HCT116 (cell line): Measurements from ENCODE around the gene DBR1. TPM values are rescaled to one million over a fixed set of nuclear protein-coding genes. Genes with fewer than 3 reads are reported as not detected.

Experiments
- ATAC-seq: fragments of 200-7000 bp; cut with Tn5 transposase; 2 replicates; pipeline ENCODE4 v1.9.1; 2020; ENCODE audit warnings: mild to moderate bottlenecking, moderate library complexity
- BruUV-seq: library from RNA; stranded (reverse); fragments of 400-500 nt; replicated peaks from 2 replicates; lab custom pipeline; 2021; lab: Mats Ljungman, UMichigan
- CTCF ChIA-PET: fragments of 300-600 bp; sonication (Branson Sonifier 250); formaldehyde crosslinking; loops from one replicate; lab custom pipeline; 2021; ENCODE audit warnings: antibody characterized with exemption; lab: Charles Lee
- POLR2A ChIA-PET: fragments of 300-600, 350-600 bp; sonication (Branson Sonifier 250); formaldehyde crosslinking; loops from one replicate; lab custom pipeline; 2021; ENCODE audit warnings: antibody characterized with exemption; lab: Charles Lee
- RAD21 ChIA-PET, 2 experiments: fragments of 300-600 bp; sonication (Branson Sonifier 250); formaldehyde crosslinking; loops; one replicate each; lab custom pipeline; 2023; ENCODE audit warnings: low total read pairs in 2 of 2; ENCODE audit not compliant: uncharacterized antibody in 2 of 2, unreplicated experiment in 2 of 2, low non-redundant PET in 1 of 2; lab: Charles Lee
- DNase-seq: peaks from one replicate; pipeline ENCODE4 v3.0.0-alpha.2; 2010; ENCODE audit warnings: low read depth, low spot score
- H2AFZ ChIP-seq: fragments of 200-600 bp; shearing (Covaris generic), sonication (generic); 2 replicates; pipeline ENCODE4 v1.6.1; 2017; ENCODE audit warnings: low read depth, mixed run types, mixed read lengths, antibody characterized with exemption, low read length; ENCODE audit not compliant: poor library complexity, severe bottlenecking
- H3K27ac ChIP-seq: 2 replicates; pipeline ENCODE4 v1.5.1; 2012; ENCODE audit warnings: low read depth, low read length
- H3K27me3 ChIP-seq: fragments of 200-600 bp; sonication (generic); 2 replicates; pipeline ENCODE4 v1.6.1; 2016; ENCODE audit warnings: mixed run types, low read length, mixed read lengths; ENCODE audit not compliant: insufficient read depth
- H3K36me3 ChIP-seq, 2 experiments: fragments of 200-500 bp in 1 of 2; fragments of 200-600 bp in 1 of 2; sonication (Bioruptor generic) in 1 of 2; sonication (generic) in 1 of 2; 2 replicates each; pipeline versions ENCODE4 v1.5.1 to v1.6.1; 2014 to 2016; ENCODE audit warnings: low read length in 2 of 2, inconsistent platforms in 1 of 2, mixed read lengths in 1 of 2, mixed run types in 1 of 2; ENCODE audit not compliant: insufficient read depth in 2 of 2, control insufficient read depth in 1 of 2
- H3K4me1 ChIP-seq, 2 experiments: fragments of 200-600 bp in 1 of 2; sonication (generic) in 1 of 2; 2 replicates each; pipeline versions ENCODE4 v1.5.1 to v1.6.1; 2012 to 2017; ENCODE audit warnings: low read length in 2 of 2, inconsistent platforms in 1 of 2, mild to moderate bottlenecking in 1 of 2, mixed read lengths in 1 of 2, mixed run types in 1 of 2, moderate library complexity in 1 of 2; ENCODE audit not compliant: insufficient read depth in 2 of 2, control insufficient read depth in 1 of 2
- H3K4me2 ChIP-seq: fragments of 200-600 bp; sonication (generic); 2 replicates; pipeline ENCODE4 v1.6.1; 2017; ENCODE audit warnings: mixed run types, low read length, mixed read lengths
- H3K4me3 ChIP-seq, 2 experiments: fragments of 200-600 bp in 1 of 2; sonication (generic) in 1 of 2; replicated peaks in 1 of 2; 2 replicates each; pipeline ENCODE4 v1.5.1; 2011 to 2016; ENCODE audit warnings: low read length in 2 of 2, control low read depth in 1 of 2, low read depth in 1 of 2, mild to moderate bottlenecking in 1 of 2, mixed read lengths in 1 of 2, mixed run types in 1 of 2
- H3K79me2 ChIP-seq: fragments of 200-600 bp; sonication (generic); 2 replicates; pipeline ENCODE4 v1.6.1; 2017; ENCODE audit warnings: mild to moderate bottlenecking, mixed run types, low read length, moderate library complexity, mixed read lengths; ENCODE audit not compliant: insufficient read depth
- H3K9ac ChIP-seq: fragments of 200-600 bp; sonication (generic); 2 replicates; pipeline ENCODE4 v1.6.1; 2016; ENCODE audit warnings: low read length, mixed read lengths
- H3K9me2 ChIP-seq: fragments of 200-600 bp; sonication (generic), shearing (Covaris generic); 2 replicates; pipeline ENCODE4 v1.6.1; 2017; ENCODE audit warnings: mixed run types, mild to moderate bottlenecking, moderate library complexity; ENCODE audit not compliant: insufficient read depth
- H3K9me3 ChIP-seq, 2 experiments: fragments of 200-500 bp in 1 of 2; fragments of 200-600 bp in 1 of 2; sonication (Bioruptor generic) in 1 of 2; sonication (generic) in 1 of 2; 2 replicates each; pipeline ENCODE4 v1.6.1; 2014 to 2017; ENCODE audit warnings: low read length in 2 of 2, mixed read lengths in 2 of 2, inconsistent platforms in 1 of 2, low read depth in 1 of 2, mild to moderate bottlenecking in 1 of 2, mixed run types in 1 of 2, moderate library complexity in 1 of 2; ENCODE audit not compliant: control insufficient read depth in 1 of 2, insufficient read depth in 1 of 2
- H4K20me1 ChIP-seq: fragments of 200-600 bp; sonication (generic), shearing (Covaris generic); 2 replicates; pipeline ENCODE4 v1.6.1; 2017; ENCODE audit warnings: mixed run types, mild to moderate bottlenecking, moderate library complexity; ENCODE audit not compliant: insufficient read depth
- EGR1 ChIP-seq: IDR thresholded peaks from 2 replicates; pipeline ENCODE4 v1.6.1; 2012; ENCODE audit warnings: low read depth
- ELF1 ChIP-seq: IDR thresholded peaks from 2 replicates; pipeline ENCODE4 v1.6.1; 2012; ENCODE audit warnings: low read depth, borderline replicate concordance
- EZH2 ChIP-seq: fragments of 200-600 bp; sonication (generic); IDR thresholded peaks from 2 replicates; pipeline ENCODE4 v1.6.1; 2017; ENCODE audit warnings: antibody characterized with exemption, mixed run types
- EZH2phosphoT487 ChIP-seq: fragments of 200-600 bp; IDR thresholded peaks from 2 replicates; pipeline ENCODE4 v1.6.1; 2018; ENCODE audit warnings: antibody characterized with exemption, borderline replicate concordance
- MAX ChIP-seq: IDR thresholded peaks from 2 replicates; pipeline ENCODE4 v1.6.1; 2012
- POLR2A ChIP-seq: IDR thresholded peaks from 2 replicates; pipeline ENCODE4 v1.7.0; 2011; ENCODE audit warnings: borderline replicate concordance; ENCODE audit not compliant: insufficient read depth, insufficient read length; ENCODE audit errors: extremely low read depth
- REST ChIP-seq: IDR thresholded peaks from 2 replicates; pipeline ENCODE4 v1.6.1; 2012; ENCODE audit warnings: low read depth
- TCF7L2 ChIP-seq: IDR thresholded peaks from 2 replicates; pipeline ENCODE4 v1.7.0; 2011; ENCODE audit warnings: borderline replicate concordance, inconsistent platforms; ENCODE audit not compliant: insufficient read depth, insufficient read length; ENCODE audit errors: extremely low read depth
- YY1 ChIP-seq: IDR thresholded peaks from 2 replicates; pipeline ENCODE4 v1.6.1; 2011; ENCODE audit warnings: low read length, low read depth, moderate library complexity, mild to moderate bottlenecking; ENCODE audit not compliant: insufficient replicate concordance; ENCODE audit errors: extremely low read depth
- ZBTB33 ChIP-seq: IDR thresholded peaks from 2 replicates; pipeline ENCODE4 v1.6.1; 2011; ENCODE audit warnings: mild to moderate bottlenecking, low read length, moderate library complexity; ENCODE audit not compliant: insufficient replicate concordance; ENCODE audit errors: extremely low read depth
- ZFX ChIP-seq: fragments of 450-650 bp; IDR thresholded peaks from 2 replicates; pipeline ENCODE4 v1.6.1; 2017
- intact Hi-C: fragments of 100-400 bp; cut with micrococcal nuclease; formaldehyde crosslinking; loops from 2 replicates; pipeline ENCODE4 v1.10.0; 2022
- total RNA-seq: library from RNA; stranded (reverse); gene quantifications from one replicate; pipeline ENCODE4 v1.2.1, GENCODE V29; 2021; ENCODE audit not compliant: unreplicated experiment
- TF ChIP-seq, protein P1 (sequence below): IDR thresholded peaks from 2 replicates; pipeline ENCODE4 v1.6.1; 2012

DBR1 gene
- total RNA-seq, 1 experiment from 2014 or later, result 21.6 TPM

- POLR2A ChIA-PET, result no interaction called here
- Histone ChIP-seq H3K4me2 (peak overlapping the region; percentile 25; the same call in 1 of the 2 replicates), H3K36me3 (no peaks in the 10 kb centered on the region), H3K9me2 (no peaks in the 10 kb centered on the region), H2AFZ (no peak overlapping the region), H3K4me3 (no peak overlapping the region), H3K9me3 (no peaks in the 10 kb centered on the region; a peak in 1 of 4 replicates), H4K20me1 (no peaks in the 10 kb centered on the region), H3K4me1 (peaks cover 8% of the 10 kb centered on the region in 2 experiments; a peak in 3 of 4 replicates), H3K27me3 (no peaks in the 10 kb centered on the region), H3K79me2 (no peaks in the 10 kb centered on the region), H3K9ac (no peak overlapping the region), H3K27ac (no peak overlapping the region)
- DNase-seq, result no peak
- intact Hi-C loops, result no loop called here
- no peak for ATAC-seq
- RAD21 ChIA-PET, result no interaction called here
- TF ChIP-seq ZBTB33, result no peak
- TF ChIP-seq TCF7L2, result no peak
- TF ChIP-seq, protein P1, sequence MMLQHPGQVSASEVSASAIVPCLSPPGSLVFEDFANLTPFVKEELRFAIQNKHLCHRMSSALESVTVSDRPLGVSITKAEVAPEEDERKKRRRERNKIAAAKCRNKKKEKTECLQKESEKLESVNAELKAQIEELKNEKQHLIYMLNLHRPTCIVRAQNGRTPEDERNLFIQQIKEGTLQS, result no peak
- 0 out of 2 replicates have a peak, but pooled peaks have one; percentile 30 for TF ChIP-seq EGR1
- TF ChIP-seq ZFX, result no peak
- no peak for TF ChIP-seq MAX
- CTCF ChIA-PET, result no interaction called here
- BruUV-seq, result no TSS peak
These were observed 49.9 kb downstream of the DBR1 start for GRCh38 chr3:138124706-138125355.

DNA sequence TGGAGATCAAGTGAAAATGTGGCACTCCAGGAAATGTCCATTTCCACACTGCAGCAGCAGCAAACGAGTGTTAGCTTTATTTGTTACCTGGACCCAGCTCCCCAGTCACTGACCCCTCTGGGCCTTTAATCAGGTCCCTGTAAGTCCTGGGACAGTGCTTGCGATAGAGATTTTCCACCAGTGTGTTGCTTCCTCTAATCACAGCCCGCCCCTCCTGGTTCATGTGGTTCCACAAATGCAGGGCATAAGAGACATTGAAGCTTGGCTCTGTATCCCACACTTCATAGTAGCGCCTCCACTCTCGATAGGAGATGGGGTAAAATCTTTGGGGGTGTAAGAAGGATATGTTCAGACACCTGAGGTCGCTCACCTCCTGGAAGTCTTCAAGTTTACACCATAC, 50.5 kb downstream of the DBR1 start:
- ChIA-PET RAD21 (no interaction called here), CTCF (no interaction called here), POLR2A (no interaction called here)
- DNase-seq (no peak), ATAC-seq (no peak)
- BruUV-seq, result no TSS peak
- Histone ChIP-seq H3K27ac (no peak overlapping the region), H3K4me3 (no peak overlapping the region), H3K4me2 (no peak overlapping the region), H3K36me3 (no peaks in the 10 kb centered on the region), H3K9me3 (no peaks in the 10 kb centered on the region; a peak in 1 of 4 replicates), H4K20me1 (no peaks in the 10 kb centered on the region), H3K79me2 (no peaks in the 10 kb centered on the region), H3K9ac (no peak overlapping the region), H3K4me1 (peaks cover 8 to 10% of the 10 kb centered on the region in 2 experiments; a peak in 3 of 4 replicates), H3K27me3 (no peaks in the 10 kb centered on the region), H3K9me2 (no peaks in the 10 kb centered on the region), H2AFZ (no peak overlapping the region)
- intact Hi-C loops, result no loop called here
- no peak for TF ChIP-seq POLR2A
- no peak for TF ChIP-seq EZH2
- TF ChIP-seq, protein P1, result no peak
- TF ChIP-seq MAX, result no peak
- no peak for TF ChIP-seq EGR1
- TF ChIP-seq EZH2phosphoT487, result no peak
- TF ChIP-seq ELF1, result no peak
- no peak for TF ChIP-seq REST
- TF ChIP-seq YY1, result no peak
